Skeletal muscle satellite cell (primary cell): ENCODE data around the gene HSPB7.

Source experiments
- H3K27me3 ChIP-seq: 2 replicates; pipeline ENCODE4 v1.7.0; 2013; ENCODE audit warnings: low read length; ENCODE audit not compliant: control insufficient read depth, insufficient read depth
- H3K36me3 ChIP-seq: 2 replicates; pipeline ENCODE4 v1.7.0; 2013; ENCODE audit warnings: mild to moderate bottlenecking, control low read depth, low read length; ENCODE audit not compliant: insufficient read depth
- H3K4me1 ChIP-seq: 2 replicates; pipeline ENCODE4 v1.7.0; 2013; ENCODE audit warnings: low read length; ENCODE audit not compliant: control insufficient read depth, insufficient read depth
- H3K4me2 ChIP-seq: 2 replicates; pipeline ENCODE4 v1.7.0; 2013; ENCODE audit warnings: mild to moderate bottlenecking, low read length
- H3K4me3 ChIP-seq: 2 replicates; pipeline ENCODE4 v1.7.0; 2013; ENCODE audit warnings: low read length
- H3K9ac ChIP-seq: 2 replicates; pipeline ENCODE4 v1.7.0; 2013; ENCODE audit warnings: mild to moderate bottlenecking, low read depth, low read length, moderate library complexity
- H3K9me3 ChIP-seq: replicated peaks from 2 replicates; pipeline ENCODE4 v1.7.0; 2013; ENCODE audit warnings: mild to moderate bottlenecking, control low read depth, low read length

HSPB7 gene

GRCh38 chr1:15997637-15998280, 20.1 kb downstream of the HSPB7 start:
- H3K9ac ChIP-seq: no peak overlapping the region
- peaks cover 12% of the 10 kb centered on the region for H3K27me3 ChIP-seq
- H3K4me3 ChIP-seq: no peak overlapping the region
- no peak overlapping the region for H3K4me2 ChIP-seq
- H3K36me3 ChIP-seq: no peaks in the 10 kb centered on the region
- H3K9me3 ChIP-seq: no peaks in the 10 kb centered on the region
- H3K4me1 ChIP-seq: no peaks in the 10 kb centered on the region

- Histone ChIP-seq H3K36me3 (no peaks in the 10 kb centered on the region), H3K9me3 (no peaks in the 10 kb centered on the region), H3K4me3 (no peak overlapping the region), H3K4me2 (no peak overlapping the region), H3K9ac (no peak overlapping the region), H3K4me1 (no peaks in the 10 kb centered on the region), H3K27me3 (peaks cover 12% of the 10 kb centered on the region)
These were observed 20.7 kb downstream of the HSPB7 start for GRCh38 chr1:15997076-15997585.

GRCh38 chr1:15994590-15995351, 23.1 kb downstream of the HSPB7 start:
- H3K4me2 ChIP-seq: no peak overlapping the region
- H3K4me1 ChIP-seq: no peaks in the 10 kb centered on the region
- H3K9me3 ChIP-seq: no peaks in the 10 kb centered on the region
- peaks cover 17% of the 10 kb centered on the region for H3K27me3 ChIP-seq
- H3K36me3 ChIP-seq: no peaks in the 10 kb centered on the region
- H3K4me3 ChIP-seq: no peak overlapping the region
- H3K9ac ChIP-seq: no peak overlapping the region

- Histone ChIP-seq H3K27me3 (peaks cover 20% of the 10 kb centered on the region), H3K36me3 (no peaks in the 10 kb centered on the region), H3K4me1 (no peaks in the 10 kb centered on the region), H3K9me3 (no peaks in the 10 kb centered on the region), H3K4me3 (no peak overlapping the region), H3K9ac (no peak overlapping the region), H3K4me2 (no peak overlapping the region)
These were observed 23.8 kb downstream of the HSPB7 start for GRCh38 chr1:15994081-15994480.

GRCh38 chr1:15993666-15994065, 24.2 kb downstream of the HSPB7 start:
- Histone ChIP-seq H3K9me3 (no peaks in the 10 kb centered on the region), H3K4me2 (no peak overlapping the region), H3K36me3 (no peaks in the 10 kb centered on the region), H3K27me3 (peaks cover 20% of the 10 kb centered on the region), H3K9ac (no peak overlapping the region), H3K4me1 (no peaks in the 10 kb centered on the region), H3K4me3 (no peak overlapping the region)

- no peak overlapping the region for H3K9ac ChIP-seq
These were observed 25.0 kb downstream of the HSPB7 start for GRCh38 chr1:15992582-15993500.

GRCh38 chr1:15992187-15992553, 25.7 kb downstream of the HSPB7 start:
- Histone ChIP-seq H3K36me3 (no peaks in the 10 kb centered on the region), H3K4me3 (no peak overlapping the region), H3K9me3 (no peaks in the 10 kb centered on the region), H3K4me2 (no peak overlapping the region), H3K9ac (no peak overlapping the region), H3K4me1 (no peaks in the 10 kb centered on the region), H3K27me3 (peaks cover 7% of the 10 kb centered on the region)

More at GRCh38 chr1:15992582-15993500, 25.0 kb downstream of the HSPB7 start:
- Histone ChIP-seq H3K4me3 (no peak overlapping the region), H3K36me3 (no peaks in the 10 kb centered on the region), H3K4me1 (no peaks in the 10 kb centered on the region), H3K9me3 (no peaks in the 10 kb centered on the region), H3K4me2 (no peak overlapping the region), H3K27me3 (peaks cover 12% of the 10 kb centered on the region)

- Histone ChIP-seq H3K4me1 (no peaks in the 10 kb centered on the region), H3K4me2 (no peak overlapping the region), H3K4me3 (no peak overlapping the region), H3K9me3 (no peaks in the 10 kb centered on the region), H3K27me3 (peaks cover 7% of the 10 kb centered on the region), H3K9ac (no peak overlapping the region), H3K36me3 (no peaks in the 10 kb centered on the region)
These were observed 26.2 kb downstream of the HSPB7 start for GRCh38 chr1:15991427-15992186.

GRCh38 chr1:15989776-15990175, 28.1 kb downstream of the HSPB7 start:
- Histone ChIP-seq H3K4me2 (no peak overlapping the region), H3K4me1 (no peaks in the 10 kb centered on the region), H3K36me3 (no peaks in the 10 kb centered on the region), H3K9me3 (no peaks in the 10 kb centered on the region), H3K9ac (no peak overlapping the region), H3K27me3 (peaks cover 7% of the 10 kb centered on the region), H3K4me3 (no peak overlapping the region)

- Histone ChIP-seq H3K9ac (no peak overlapping the region), H3K9me3 (no peaks in the 10 kb centered on the region), H3K36me3 (no peaks in the 10 kb centered on the region), H3K27me3 (peaks cover 7% of the 10 kb centered on the region), H3K4me1 (no peaks in the 10 kb centered on the region), H3K4me2 (no peak overlapping the region), H3K4me3 (no peak overlapping the region)
These were observed 28.7 kb downstream of the HSPB7 start for GRCh38 chr1:15988856-15989736.
